ENCODE data around the gene PRTN3. TPM values are rescaled to one million over a fixed set of nuclear protein-coding genes. Genes with fewer than 3 reads are reported as not detected.
"Not testable (repeated sequence)": the region's sequence is repeated elsewhere in the genome, so short reads cannot be mapped to it uniquely, and the experiment has no call there.

Gene PRTN3
- total RNA-seq, 6 donors from 2014 or later = 1.1 to 9.4 TPM; not detected in 4

DNA sequence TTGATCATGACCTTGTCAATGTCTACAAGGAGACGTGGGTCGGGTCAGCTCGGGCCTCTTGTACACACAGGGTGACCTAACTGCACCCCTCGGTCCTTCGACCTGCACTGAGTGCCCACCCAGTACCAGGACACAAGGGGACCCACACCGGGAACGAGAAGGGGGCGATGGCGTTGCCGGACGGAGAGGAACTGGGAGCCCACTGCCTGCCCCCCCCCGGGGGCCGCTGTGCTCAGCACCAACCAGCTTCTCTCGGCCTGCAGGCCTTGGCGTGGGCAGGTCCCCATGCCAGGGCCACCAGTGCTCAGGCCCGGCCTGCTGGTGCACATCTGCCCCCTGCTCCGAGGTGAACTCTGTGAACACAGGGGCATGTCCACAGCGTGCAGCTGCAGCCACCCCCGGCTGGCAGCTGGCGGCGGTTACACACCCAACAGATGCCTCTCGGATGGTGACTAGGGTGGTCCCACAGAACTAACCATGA is 32.8 kb downstream of the PRTN3 start:
- Histone ChIP-seq H3K27me3 (no peaks in the 10 kb centered on the region), H3K36me3 (peaks cover 5 to 76% (median 50%) of the 10 kb centered on the region in 4 donors), H3K27ac (peak overlapping the region in 1 of 4 donors; percentile 83), H3K9me3 (no peaks in the 10 kb centered on the region), H3K4me3 (no peak overlapping the region), H3K4me1 (peaks cover 9 to 21% (median 13%) of the 10 kb centered on the region in 4 donors)
- peak in 1 of 2 donors; percentile 81 for DNase-seq
- 97 to 98% methylated on average over 15 to 17 of the region's 22 CpGs for WGBS, 2 donors
- no peak for ATAC-seq (ENCODE audit: low FRiP score in 2 of 2)
- TF ChIP-seq POLR2A (IDR thresholded peaks at IDR 0.05) (no peak), EP300 (IDR thresholded peaks at IDR 0.05) (no peak), POLR2AphosphoS5 (IDR thresholded peaks at IDR 0.05) (no peak)
- TF ChIP-seq, protein P1, sequence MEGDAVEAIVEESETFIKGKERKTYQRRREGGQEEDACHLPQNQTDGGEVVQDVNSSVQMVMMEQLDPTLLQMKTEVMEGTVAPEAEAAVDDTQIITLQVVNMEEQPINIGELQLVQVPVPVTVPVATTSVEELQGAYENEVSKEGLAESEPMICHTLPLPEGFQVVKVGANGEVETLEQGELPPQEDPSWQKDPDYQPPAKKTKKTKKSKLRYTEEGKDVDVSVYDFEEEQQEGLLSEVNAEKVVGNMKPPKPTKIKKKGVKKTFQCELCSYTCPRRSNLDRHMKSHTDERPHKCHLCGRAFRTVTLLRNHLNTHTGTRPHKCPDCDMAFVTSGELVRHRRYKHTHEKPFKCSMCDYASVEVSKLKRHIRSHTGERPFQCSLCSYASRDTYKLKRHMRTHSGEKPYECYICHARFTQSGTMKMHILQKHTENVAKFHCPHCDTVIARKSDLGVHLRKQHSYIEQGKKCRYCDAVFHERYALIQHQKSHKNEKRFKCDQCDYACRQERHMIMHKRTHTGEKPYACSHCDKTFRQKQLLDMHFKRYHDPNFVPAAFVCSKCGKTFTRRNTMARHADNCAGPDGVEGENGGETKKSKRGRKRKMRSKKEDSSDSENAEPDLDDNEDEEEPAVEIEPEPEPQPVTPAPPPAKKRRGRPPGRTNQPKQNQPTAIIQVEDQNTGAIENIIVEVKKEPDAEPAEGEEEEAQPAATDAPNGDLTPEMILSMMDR (IDR thresholded peaks at IDR 0.05) = no peak

DNA sequence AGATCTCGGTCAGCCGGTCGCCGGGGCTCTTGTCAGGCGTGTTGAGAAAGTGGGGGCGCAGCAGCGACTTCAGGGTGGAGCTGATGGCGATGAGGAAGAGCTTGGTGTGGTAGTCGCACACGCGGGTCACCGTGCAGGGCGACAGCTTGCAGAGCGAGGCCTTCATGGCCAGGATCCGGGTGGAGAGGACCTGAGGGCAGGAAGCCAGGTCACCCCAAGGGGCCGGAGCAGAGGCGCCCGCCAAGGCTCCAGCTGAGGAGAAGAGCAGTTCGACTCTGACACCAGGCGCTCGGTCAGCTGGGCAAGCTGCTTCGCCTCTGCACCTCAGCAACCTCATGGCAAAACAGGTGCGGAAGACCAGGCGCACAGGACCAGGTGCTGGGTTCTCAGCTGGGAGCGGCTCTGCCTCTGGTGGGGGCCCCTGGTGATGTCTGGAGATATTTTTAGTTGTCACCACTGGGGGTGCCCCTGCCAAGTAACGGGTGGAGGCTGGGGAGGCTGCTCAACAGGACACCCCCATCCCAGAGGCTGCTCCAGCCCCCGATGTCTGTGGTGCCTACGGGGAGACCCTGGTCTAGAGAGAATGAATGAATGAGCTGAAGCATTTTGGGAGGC is 34.6 kb downstream of the PRTN3 start:
- DNase-seq = peak in 1 of 2 donors; percentile 79
- Histone ChIP-seq H3K27ac (no peak overlapping the region), H3K36me3 (peaks cover 5 to 78% (median 48%) of the 10 kb centered on the region in 4 donors)

DNA sequence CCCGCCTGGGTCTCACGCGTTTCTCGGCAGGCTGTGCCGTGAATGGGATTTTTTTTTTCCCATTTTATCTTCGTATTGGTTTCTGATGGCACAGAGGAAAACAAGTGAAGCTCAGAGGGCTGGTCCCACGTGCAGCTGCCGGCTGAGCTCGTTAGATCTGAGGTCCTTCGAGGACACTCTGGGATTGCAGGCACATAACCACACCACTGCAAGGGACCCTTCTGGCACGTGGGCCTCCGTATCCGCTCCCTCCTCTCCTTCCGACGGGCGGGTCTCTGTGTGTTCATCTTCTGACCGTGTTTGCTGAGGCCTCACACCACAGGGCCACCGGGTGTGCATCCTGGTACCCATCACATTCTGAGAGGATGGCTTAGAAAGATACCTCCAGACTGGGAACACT is 35.3 kb downstream of the PRTN3 start:
- Histone ChIP-seq H3K27ac (no peak overlapping the region), H3K9me3 (no peaks in the 10 kb centered on the region), H3K4me1 (peaks cover 9 to 16% (median 10%) of the 10 kb centered on the region in 4 donors), H3K27me3 (no peaks in the 10 kb centered on the region), H3K4me3 (no peak overlapping the region), H3K36me3 (peaks cover 6 to 78% (median 48%) of the 10 kb centered on the region in 4 donors)
- DNase-seq (no peak), ATAC-seq (ENCODE audit: low FRiP score in 2 of 2) (no peak)
- WGBS, 2 donors = 88 to 91% methylated on average over 17 to 18 of the region's 18 CpGs
- TF ChIP-seq POLR2A (IDR thresholded peaks at IDR 0.05) (no peak), POLR2AphosphoS5 (IDR thresholded peaks at IDR 0.05) (no peak), EP300 (IDR thresholded peaks at IDR 0.05) (no peak)
- TF ChIP-seq, protein P1 (IDR thresholded peaks at IDR 0.05) = no peak

More for the DNA sequence above, 34.6 kb downstream of the PRTN3 start:
- WGBS, 2 donors = 93 to 95% methylated on average over 22 to 28 of the region's 28 CpGs
- peaks cover 9 to 16% (median 10%) of the 10 kb centered on the region in 4 donors for H3K4me1 ChIP-seq
- no peak for TF ChIP-seq EP300 (IDR thresholded peaks at IDR 0.05)
- TF ChIP-seq POLR2A (IDR thresholded peaks at IDR 0.05) = no peak
- TF ChIP-seq POLR2AphosphoS5 (IDR thresholded peaks at IDR 0.05) = no peak
- TF ChIP-seq, protein P1 (IDR thresholded peaks at IDR 0.05) = no peak
- H3K4me3 ChIP-seq = no peak overlapping the region
- no peaks in the 10 kb centered on the region for H3K27me3 ChIP-seq
- no peaks in the 10 kb centered on the region for H3K9me3 ChIP-seq
- ATAC-seq (ENCODE audit: low FRiP score in 2 of 2) = no peak

DNA sequence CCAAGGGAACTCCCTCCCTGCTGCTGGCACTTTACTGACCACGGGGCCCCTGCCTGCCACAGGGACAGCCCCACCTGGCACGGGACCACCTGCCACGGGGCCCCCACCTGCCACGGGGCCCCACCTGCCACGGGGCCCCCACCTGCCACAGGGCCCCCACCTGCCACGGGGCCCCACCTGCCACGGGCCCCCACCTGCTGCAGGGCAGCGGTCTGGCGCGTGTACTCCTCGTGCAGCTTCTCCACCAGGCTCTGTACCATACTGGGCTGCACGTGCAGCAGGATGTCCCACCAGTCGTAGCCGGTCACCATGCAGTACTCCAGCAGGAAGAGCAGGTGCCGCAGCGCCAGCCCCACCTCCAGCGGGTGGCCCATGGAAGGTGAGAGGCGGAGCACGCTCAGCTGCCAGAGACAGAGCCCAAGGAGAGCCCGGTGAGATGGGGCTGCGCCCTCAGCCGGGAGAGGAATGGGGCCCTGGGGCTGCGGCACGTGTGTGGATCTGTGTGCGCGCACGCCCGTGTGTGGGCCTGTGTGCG is 36.0 kb downstream of the PRTN3 start:
- H3K4me1 ChIP-seq = peaks cover 9 to 15% (median 9%) of the 10 kb centered on the region in 4 donors
- H3K27ac ChIP-seq = no peak overlapping the region
- WGBS, 2 donors = 93 to 97% methylated on average over 11 to 27 of the region's 29 CpGs
- ATAC-seq (ENCODE audit: low FRiP score in 2 of 2) = no peak
- peaks cover 10 to 82% (median 54%) of the 10 kb centered on the region in 4 donors for H3K36me3 ChIP-seq
- no peak overlapping the region for H3K4me3 ChIP-seq
- peak in 1 of 2 donors; percentile 67 for DNase-seq
- no peaks in the 10 kb centered on the region for H3K27me3 ChIP-seq
- TF ChIP-seq, protein P1 (IDR thresholded peaks at IDR 0.05) = no peak
- no peak for TF ChIP-seq POLR2A (IDR thresholded peaks at IDR 0.05)
- no peak for TF ChIP-seq POLR2AphosphoS5 (IDR thresholded peaks at IDR 0.05)
- no peak for TF ChIP-seq EP300 (IDR thresholded peaks at IDR 0.05)
- no peaks in the 10 kb centered on the region for H3K9me3 ChIP-seq

DNA sequence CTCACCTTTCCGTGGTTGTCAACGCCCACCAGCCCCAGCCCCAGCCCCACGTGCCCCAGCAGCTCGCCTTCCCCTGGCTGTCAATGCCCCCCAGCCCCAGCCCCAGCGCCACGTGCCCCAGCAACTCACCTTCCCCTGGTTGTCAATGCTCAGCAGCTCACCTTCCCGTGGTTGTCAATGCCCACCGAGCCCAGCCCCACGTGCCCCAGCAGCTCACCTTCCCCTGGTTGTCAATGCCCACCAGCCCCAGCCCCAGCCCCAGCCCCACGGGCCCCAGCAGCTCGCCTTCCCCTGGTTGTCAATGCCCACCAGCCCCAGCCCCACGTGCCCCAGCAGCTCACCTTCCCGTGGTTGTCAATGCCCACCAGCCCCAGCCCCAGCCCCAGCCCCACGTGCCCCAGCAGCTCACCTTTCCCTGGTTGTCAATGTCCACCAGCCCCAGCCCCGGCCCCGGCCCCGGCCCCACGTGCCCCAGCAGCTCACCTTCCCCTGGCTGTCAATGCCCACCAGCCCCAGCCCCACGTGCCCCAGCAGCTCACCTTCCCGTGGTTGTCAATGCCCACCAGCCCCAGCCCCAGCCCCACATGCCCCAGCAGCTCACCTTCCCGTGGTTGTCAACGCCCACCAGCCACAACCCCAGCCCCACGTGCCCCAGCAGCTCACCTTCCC is 37.3 kb downstream of the PRTN3 start:
- 84 to 85% methylated on average over 5 of the region's 23 CpGs for WGBS, 2 donors
- H3K27me3 ChIP-seq; ATAC-seq (ENCODE audit: low FRiP score in 2 of 2); H3K9me3 ChIP-seq; H3K27ac ChIP-seq; H3K4me1 ChIP-seq; H3K4me3 ChIP-seq: not testable (repeated sequence)
- peaks cover 10 to 87% (median 63%) of the 10 kb centered on the region in 4 donors for H3K36me3 ChIP-seq
- DNase-seq = peak in 1 of 2 donors; percentile 76

DNA sequence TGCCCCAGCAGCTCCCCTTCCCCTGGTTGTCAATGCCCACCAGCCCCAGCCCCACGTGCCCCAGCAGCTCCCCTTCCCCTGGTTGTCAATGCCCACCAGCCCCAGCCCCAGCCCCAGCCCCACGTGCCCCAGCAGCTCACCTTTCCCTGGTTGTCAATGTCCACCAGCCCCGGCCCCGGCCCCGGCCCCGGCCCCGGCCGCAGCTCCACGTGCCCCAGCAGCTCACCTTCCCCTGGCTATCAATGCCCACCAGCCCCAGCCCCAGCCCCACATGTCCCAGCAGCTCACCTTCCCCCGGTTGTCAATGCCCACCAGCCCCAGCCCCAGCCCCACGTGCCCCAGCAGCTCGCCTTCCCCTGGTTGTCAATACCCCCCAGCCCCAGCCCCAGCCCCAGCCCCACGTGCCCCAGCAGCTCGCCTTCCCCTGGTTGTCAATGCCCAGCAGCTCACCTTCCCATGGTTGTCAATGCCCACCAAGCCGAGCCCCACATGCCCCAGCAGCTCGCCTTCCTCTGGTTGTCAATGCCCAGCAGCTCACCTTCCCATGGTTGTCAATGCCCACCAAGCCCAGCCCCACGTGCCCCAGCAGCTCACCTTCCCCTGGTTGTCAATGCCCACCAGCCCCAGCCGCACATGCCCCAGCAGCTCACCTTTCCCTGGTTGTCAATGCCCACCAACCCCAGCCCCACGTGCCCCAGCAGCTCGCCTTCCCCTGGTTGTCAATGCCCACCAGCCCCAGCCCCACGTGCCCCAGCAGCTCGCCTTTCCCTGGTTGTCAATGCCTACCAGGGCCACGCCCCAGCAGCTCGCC is 38.2 kb downstream of the PRTN3 start:
- not testable (repeated sequence) for ATAC-seq (ENCODE audit: low FRiP score in 2 of 2)

More for the DNA sequence above, 38.2 kb downstream of the PRTN3 start:
- H3K4me1 ChIP-seq, H3K27ac ChIP-seq, H3K4me3 ChIP-seq, H3K27me3 ChIP-seq, H3K9me3 ChIP-seq: not testable (repeated sequence)
- WGBS, 2 donors = 70 to 83% methylated on average over 12 to 16 of the region's 24 CpGs
- H3K36me3 ChIP-seq = peaks cover 10 to 89% (median 66%) of the 10 kb centered on the region in 4 donors
- peak in 1 of 2 donors; percentile 89 for DNase-seq

Data from upper lobe of left lung (tissue), 6 donors.